GM19452 (cell line): ENCODE results near the gene SGCD.

Experiments
- ATAC-seq: cut with Tn5 transposase; IDR thresholded peaks from one replicate; pipeline ENCODE4 v1.9.1; 2021; ENCODE audit not compliant: unreplicated experiment

Gene SGCD

GRCh38 chr5:156450778-156451177, 123.8 kb downstream of the SGCD start:
- ATAC-seq = no peak

- no peak for ATAC-seq
These were observed 124.5 kb downstream of the SGCD start for GRCh38 chr5:156451505-156451904.

GRCh38 chr5:156456857-156457256, 129.9 kb downstream of the SGCD start:
- ATAC-seq = no peak

- ATAC-seq = no peak
These were observed 132.9 kb downstream of the SGCD start for GRCh38 chr5:156459812-156460385.

- no peak for ATAC-seq
These were observed 133.5 kb downstream of the SGCD start for GRCh38 chr5:156460471-156460870.

GRCh38 chr5:156466871-156467270, 139.9 kb downstream of the SGCD start:
- no peak for ATAC-seq

GRCh38 chr5:156469636-156470035, 142.7 kb downstream of the SGCD start:
- ATAC-seq = no peak

DNA sequence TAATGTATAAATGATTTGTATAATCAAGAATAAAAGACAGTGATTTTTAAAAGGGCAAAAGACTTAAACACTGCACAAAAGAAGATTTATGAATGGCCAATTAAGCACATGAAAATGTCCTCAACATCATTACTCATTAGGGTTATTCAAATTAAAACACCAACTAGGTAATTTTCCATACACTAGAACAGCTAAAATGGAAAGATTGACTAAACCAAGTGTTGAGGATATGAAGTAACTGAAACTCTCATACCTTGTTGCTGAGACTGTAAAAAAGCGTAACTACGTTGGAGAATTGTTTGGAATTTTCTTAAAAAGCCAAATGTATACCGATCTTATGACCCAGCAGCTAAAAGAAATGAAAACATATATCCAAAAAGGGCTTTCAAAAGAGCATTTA, 144.9 kb downstream of the SGCD start:
- no peak for ATAC-seq

GRCh38 chr5:156473269-156473908, 146.4 kb downstream of the SGCD start:
- no peak for ATAC-seq

DNA sequence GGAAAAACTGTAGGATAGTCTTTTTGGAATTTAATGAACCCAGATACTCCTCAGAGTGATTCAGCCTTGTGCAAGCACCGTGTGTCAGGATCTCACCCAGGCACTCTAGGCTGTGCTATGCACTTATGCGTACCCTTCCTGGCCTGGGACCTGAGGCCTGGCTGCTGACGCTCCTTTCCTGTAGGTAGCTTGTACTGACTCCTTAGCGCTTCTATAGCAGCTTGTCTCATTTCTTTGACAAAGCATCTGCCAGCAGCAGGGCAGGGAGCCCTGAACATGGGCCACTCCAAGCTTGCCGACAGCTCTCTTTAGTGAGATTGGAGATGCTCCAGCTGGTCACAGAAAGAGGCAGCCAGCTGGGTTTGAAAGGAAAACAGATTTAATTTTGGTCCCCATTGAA, 147.3 kb downstream of the SGCD start:
- ATAC-seq = no peak

DNA sequence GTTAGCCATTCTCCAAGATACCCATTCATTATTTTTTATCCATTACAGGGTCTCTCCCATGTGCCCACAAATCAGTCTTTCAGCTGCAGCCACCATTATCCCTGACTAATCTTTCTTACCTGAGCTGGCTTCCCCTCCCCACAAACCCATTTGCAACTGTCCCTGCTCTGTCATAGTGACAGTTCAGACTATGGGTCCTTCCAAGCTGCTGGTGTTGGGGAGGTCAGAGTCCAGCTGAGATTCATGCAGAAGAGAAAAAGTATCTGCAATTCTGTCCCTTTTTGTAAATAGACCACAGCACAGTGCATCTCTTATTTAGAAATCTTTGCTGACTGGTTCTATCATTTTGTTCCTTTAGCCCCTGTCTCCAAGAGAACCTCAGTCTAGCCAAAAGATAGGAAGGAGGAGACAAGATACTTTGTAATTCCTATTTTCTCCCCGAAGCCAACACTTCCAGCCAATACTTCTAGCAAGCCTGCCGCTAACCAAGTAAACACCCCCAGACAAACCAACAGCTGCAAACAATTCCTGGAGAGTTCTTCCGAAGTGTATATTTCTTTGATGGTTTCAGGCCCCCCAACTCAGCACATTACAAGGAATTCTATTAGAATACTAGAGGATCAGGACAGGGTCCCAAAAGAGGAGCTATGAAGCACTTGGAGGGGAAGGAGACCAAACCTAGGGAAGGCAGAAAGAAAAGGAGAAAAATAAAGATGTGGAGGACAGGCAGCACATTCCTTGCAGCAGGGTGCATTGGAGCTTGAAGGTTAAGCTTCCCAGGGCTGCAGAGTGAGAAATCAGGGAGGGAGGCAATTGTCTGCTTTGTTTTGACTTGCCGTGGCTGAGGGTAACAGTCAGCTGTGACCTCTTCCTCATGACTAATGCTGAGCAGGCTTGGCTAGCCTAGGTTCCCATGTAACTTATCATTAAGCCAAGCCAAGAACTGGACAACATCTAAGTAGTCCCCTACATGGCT, 148.5 kb downstream of the SGCD start:
- no peak for ATAC-seq

DNA sequence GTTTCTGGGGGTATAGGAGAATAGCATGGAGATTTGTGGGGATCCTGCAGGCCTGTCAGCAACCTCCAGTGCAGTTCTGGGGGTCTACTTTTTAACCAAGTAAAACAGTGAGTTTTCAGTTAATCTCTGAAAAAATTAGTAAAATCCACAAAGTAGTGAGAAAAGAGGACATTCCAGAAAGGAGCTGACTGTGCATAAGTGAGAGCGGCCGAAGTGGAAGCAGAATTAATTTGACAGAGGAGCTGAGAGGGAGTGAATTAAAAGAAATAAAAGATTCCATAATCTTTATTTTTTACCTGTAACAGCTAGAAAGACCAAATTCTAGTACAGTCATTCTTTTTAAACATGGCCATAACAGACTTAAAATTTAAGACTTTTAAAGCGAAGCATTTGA, 149.2 kb downstream of the SGCD start:
- ATAC-seq = no peak

DNA sequence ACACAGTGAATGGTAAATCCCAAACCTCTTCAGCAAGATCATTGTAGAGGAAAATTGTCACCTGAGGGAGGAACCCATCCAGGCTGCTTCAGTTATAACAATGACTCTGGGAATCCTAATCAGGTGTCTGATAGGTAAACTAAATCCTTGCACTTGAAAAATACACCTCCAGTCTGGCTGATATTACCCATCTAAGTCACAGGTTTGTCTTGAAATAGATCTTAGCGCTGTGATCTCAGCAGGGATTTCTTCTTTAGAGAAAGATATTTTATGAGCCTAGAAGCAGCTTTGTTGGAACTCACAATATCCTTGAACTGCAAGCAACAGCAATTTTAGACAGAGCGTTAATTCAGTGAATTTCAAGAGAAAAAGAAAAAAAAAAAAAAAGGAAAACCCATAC, 149.7 kb downstream of the SGCD start:
- no peak for ATAC-seq

GRCh38 chr5:156477196-156477595, 150.2 kb downstream of the SGCD start:
- no peak for ATAC-seq

- ATAC-seq = no peak
These were observed 152.9 kb downstream of the SGCD start for GRCh38 chr5:156479849-156480248.

DNA sequence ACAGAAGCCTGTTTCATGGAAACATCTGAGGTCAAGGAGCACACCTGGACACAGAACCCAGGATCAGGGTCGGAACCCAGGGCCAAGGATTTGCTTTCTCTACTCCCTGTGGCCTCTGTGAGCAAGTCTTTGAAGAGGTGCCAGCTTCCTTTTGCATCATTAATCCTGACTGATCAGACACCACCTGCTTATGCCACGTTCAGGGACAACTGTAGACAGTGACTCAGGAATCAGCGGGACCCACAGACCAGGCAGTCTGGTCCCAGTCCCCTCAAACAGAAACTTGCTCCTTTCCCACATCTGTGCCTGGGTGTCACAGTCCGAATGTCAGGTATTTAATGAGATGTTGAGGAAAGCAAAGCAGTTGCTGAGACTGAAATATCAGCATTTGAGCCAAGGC, 154.8 kb downstream of the SGCD start:
- ATAC-seq = no peak

- no peak for ATAC-seq
These were observed 155.9 kb downstream of the SGCD start for GRCh38 chr5:156482818-156483217.

GRCh38 chr5:156486394-156487238, 159.7 kb downstream of the SGCD start:
- ATAC-seq = no peak

DNA sequence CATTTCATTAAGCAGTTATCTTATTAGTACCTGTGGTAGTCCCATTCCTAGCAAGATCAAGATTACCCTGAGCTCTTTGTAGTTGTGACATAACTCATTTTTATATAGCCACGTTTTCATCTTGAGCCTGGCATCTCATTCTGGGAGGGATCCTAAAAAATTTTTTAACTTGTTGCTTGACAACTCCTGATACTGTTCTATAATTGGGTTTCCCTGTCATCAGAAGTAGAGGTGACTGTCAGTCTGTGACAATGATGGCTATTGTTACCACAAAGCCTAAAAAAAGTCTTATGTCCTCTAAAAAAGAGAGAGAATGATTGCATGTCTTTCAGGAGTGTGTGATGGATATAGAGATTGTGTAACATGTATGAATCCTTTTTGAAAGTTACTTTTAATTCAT, 164.8 kb downstream of the SGCD start:
- no peak for ATAC-seq

- ATAC-seq = no peak
These were observed 169.3 kb downstream of the SGCD start for GRCh38 chr5:156496291-156496690.

GRCh38 chr5:156497804-156498208, 170.8 kb downstream of the SGCD start:
- ATAC-seq = no peak
